ENCODE measurements around the gene FCAMR. TPM values are rescaled to one million over a fixed set of nuclear protein-coding genes. Genes with fewer than 3 reads are reported as not detected.

The FCAMR gene
- total and polyA plus RNA-seq, 2 donors (not counting 1 experiment from before 2014, with no cell fraction given) = not detected

- Histone ChIP-seq H3K27me3 (replicated peaks in 1 of 4; ENCODE audit: control extremely low read depth in 1 of 4, control insufficient read depth in 3 of 4, insufficient read depth in 4 of 4, low read length in 3 of 4) (no peaks in the 10 kb centered on the region), H3K9me3 (ENCODE audit: control extremely low read depth in 1 of 3, control insufficient read depth in 2 of 3, insufficient read depth in 1 of 3, low read length in 2 of 3) (no peaks in the 10 kb centered on the region), H3K27ac (ENCODE audit: low read length in 2 of 2) (no peak overlapping the region), H2AFZ (ENCODE audit: insufficient read depth, low read depth, low read length, poor library complexity, severe bottlenecking) (no peak overlapping the region), H3K4me3 (ENCODE audit: control extremely low read depth in 1 of 5, extremely low read depth in 1 of 5, insufficient read depth in 1 of 5, low read depth in 2 of 5, low read length in 4 of 5) (no peak overlapping the region), H3K36me3 (replicated peaks in 1 of 2; ENCODE audit: control extremely low read depth in 1 of 2, control insufficient read depth in 1 of 2, extremely low read depth in 1 of 2, insufficient read depth in 2 of 2, low read length in 1 of 2) (no peaks in the 10 kb centered on the region), H3K4me2 (replicated peaks; ENCODE audit: low read depth, low read length, poor library complexity, severe bottlenecking) (no peak overlapping the region), H3K4me1 (ENCODE audit: control insufficient read depth in 2 of 2, insufficient read depth in 2 of 2, low read length in 2 of 2) (peaks cover 7 to 11% of the 10 kb centered on the region in 2 donors), H3K79me2 (ENCODE audit: control insufficient read depth, insufficient read depth, low read length) (no peaks in the 10 kb centered on the region), H4K20me1 (ENCODE audit: control insufficient read depth, insufficient read depth, low read length, poor library complexity, severe bottlenecking) (no peaks in the 10 kb centered on the region), H3K9ac (ENCODE audit: low read length) (no peak overlapping the region)
- POLR2A ChIA-PET = no interaction called here
- no peaks in the 10 kb centered on the region for H3K9me3 Mint-ChIP-seq (ENCODE audit: insufficient read depth)
- no peak overlapping the region for H3K4me3 Mint-ChIP-seq
- intact Hi-C loops (cut with micrococcal nuclease) = no loop called here
- no peak for ATAC-seq (ENCODE audit: low read depth)
- 80% methylated on average over 9 of the region's 11 CpGs for WGBS (ENCODE audit: insufficient coverage)
- CTCF ChIA-PET = interaction anchor here (0.5 to 1.9 kb wide), 6 partner anchors 22 to 552 kb away, joined by 3 to 11 read pairs (median 3); no protein-coding TSS in a partner anchor
- H3K4me1 Mint-ChIP-seq = peaks cover 26% of the 10 kb centered on the region
- DNase-seq = no peak
- no peak overlapping the region for H3K27ac Mint-ChIP-seq
- H3K27me3 Mint-ChIP-seq = peaks cover 3% of the 10 kb centered on the region
- TF ChIP-seq EZH2 (IDR thresholded peaks at IDR 0.05; ENCODE audit: borderline replicate concordance, insufficient read depth, low read depth, low read length, poor library complexity, severe bottlenecking) = no peak
- no peak for TF ChIP-seq CTCF (IDR thresholded peaks at IDR 0.05)
These were observed 14.5 kb downstream of the FCAMR start for GRCh38 chr1:206955476-206956451.
